H9 (cell line): Measurements from ENCODE around the gene PPP1R26. TPM values are rescaled to one million over a fixed set of nuclear protein-coding genes. Genes with fewer than 3 reads are reported as not detected.
A peak's percentile ranks its signal among the peaks of the same experiment; 100 is the strongest.

Experiments used
- DNase-seq: peaks from one replicate; pipeline ENCODE4 v3.0.0-alpha.2; 2017
- H2AFZ ChIP-seq: one replicate; pipeline ENCODE4 v1.6.1; 2013; ENCODE audit warnings: mild to moderate bottlenecking, low read length, control low read depth, moderate library complexity
- H2AK5ac ChIP-seq: 2 replicates; pipeline ENCODE4 v1.6.1; 2013; ENCODE audit warnings: low read length, control low read depth, mixed read lengths; ENCODE audit not compliant: insufficient read length
- H2BK120ac ChIP-seq: one replicate; pipeline ENCODE4 v1.6.1; 2013; ENCODE audit warnings: low read depth, mild to moderate bottlenecking, low read length, control low read depth, inconsistent platforms; ENCODE audit not compliant: poor library complexity, severe bottlenecking
- H2BK12ac ChIP-seq: 2 replicates; pipeline ENCODE4 v1.6.1; 2013; ENCODE audit warnings: low read length, control low read depth, mixed read lengths, low read depth; ENCODE audit not compliant: insufficient read length
- H2BK15ac ChIP-seq: 2 replicates; pipeline ENCODE4 v1.6.1; 2013; ENCODE audit warnings: low read depth, low read length, control low read depth
- H2BK20ac ChIP-seq: one replicate; pipeline ENCODE4 v1.6.1; 2013; ENCODE audit warnings: low read depth, mild to moderate bottlenecking, low read length, control low read depth, inconsistent platforms; ENCODE audit not compliant: poor library complexity, severe bottlenecking
- H2BK5ac ChIP-seq: 2 replicates; pipeline ENCODE4 v1.6.1; 2013; ENCODE audit warnings: low read length, control low read depth, mixed read lengths; ENCODE audit not compliant: insufficient read length
- H3K14ac ChIP-seq: 2 replicates; pipeline ENCODE4 v1.6.1; 2013; ENCODE audit warnings: low read length, control low read depth; ENCODE audit not compliant: insufficient read depth
- H3K18ac ChIP-seq: 2 replicates; pipeline ENCODE4 v1.6.1; 2013; ENCODE audit warnings: low read depth, mild to moderate bottlenecking, mixed read lengths, low read length, control low read depth; ENCODE audit not compliant: insufficient read length
- H3K23ac ChIP-seq: 2 replicates; pipeline ENCODE4 v1.6.1; 2013; ENCODE audit warnings: low read length, control low read depth, mixed read lengths, low read depth; ENCODE audit not compliant: insufficient read length
- H3K23me2 ChIP-seq: 2 replicates; pipeline ENCODE4 v1.6.1; 2013; ENCODE audit warnings: low read depth, mild to moderate bottlenecking, mixed read lengths, low read length, control low read depth; ENCODE audit not compliant: insufficient read length, poor library complexity, severe bottlenecking
- H3K27ac ChIP-seq: 2 replicates; pipeline ENCODE4 v1.5.1; 2013; ENCODE audit warnings: low read length, control low read depth, mixed read lengths, low read depth; ENCODE audit not compliant: insufficient read length
- H3K27me3 ChIP-seq: 2 replicates; pipeline ENCODE4 v1.6.1; 2013; ENCODE audit warnings: low read length, control low read depth, inconsistent platforms; ENCODE audit not compliant: insufficient read depth
- H3K4ac ChIP-seq: 2 replicates; pipeline ENCODE4 v1.6.1; 2013; ENCODE audit warnings: low read depth, mild to moderate bottlenecking, control low read depth, inconsistent platforms, low read length, moderate library complexity
- H3K4me1 ChIP-seq: 2 replicates; pipeline ENCODE4 v1.6.1; 2013; ENCODE audit warnings: low read length, control low read depth, inconsistent platforms; ENCODE audit not compliant: insufficient read depth
- H3K4me2 ChIP-seq: 2 replicates; pipeline ENCODE4 v1.6.1; 2013; ENCODE audit warnings: low read length, control low read depth, mixed read lengths; ENCODE audit not compliant: insufficient read length, insufficient read depth
- H3K56ac ChIP-seq: 2 replicates; pipeline ENCODE4 v1.6.1; 2013; ENCODE audit warnings: low read depth, mild to moderate bottlenecking, mixed read lengths, low read length, control low read depth; ENCODE audit not compliant: insufficient read length
- H3K79me1 ChIP-seq: 2 replicates; pipeline ENCODE4 v1.6.1; 2013; ENCODE audit warnings: low read depth, mild to moderate bottlenecking, moderate library complexity, low read length, control low read depth, inconsistent platforms; ENCODE audit not compliant: insufficient read depth, poor library complexity, severe bottlenecking
- H3K79me2 ChIP-seq: 2 replicates; pipeline ENCODE4 v1.6.1; 2013; ENCODE audit warnings: low read length, control low read depth, inconsistent platforms; ENCODE audit not compliant: insufficient read depth
- H3K9ac ChIP-seq: 2 replicates; pipeline ENCODE4 v1.6.1; 2013; ENCODE audit warnings: low read length, control low read depth, mixed read lengths; ENCODE audit not compliant: insufficient read length; ENCODE audit errors: extremely low read depth
- H3K9me3 ChIP-seq: one replicate; pipeline ENCODE4 v1.6.1; 2013; ENCODE audit warnings: low read depth, low read length, inconsistent platforms; ENCODE audit not compliant: control insufficient read depth
- H3T11ph ChIP-seq: one replicate; pipeline ENCODE4 v1.6.1; 2013; ENCODE audit warnings: mild to moderate bottlenecking, low read length, control low read depth, inconsistent platforms
- H4K20me1 ChIP-seq: one replicate; pipeline ENCODE4 v1.6.1; 2013; ENCODE audit not compliant: control insufficient read depth, insufficient read length, insufficient read depth
- H4K5ac ChIP-seq: 2 replicates; pipeline ENCODE4 v1.6.1; 2013; ENCODE audit warnings: low read depth, mild to moderate bottlenecking, mixed read lengths, low read length, control low read depth; ENCODE audit not compliant: insufficient read length
- H4K8ac ChIP-seq: replicated peaks from 2 replicates; pipeline ENCODE4 v1.6.1; 2013; ENCODE audit warnings: low read length, control low read depth, mixed read lengths, low read depth; ENCODE audit not compliant: insufficient read length
- H4K91ac ChIP-seq: 2 replicates; pipeline ENCODE4 v1.6.1; 2013; ENCODE audit warnings: low read depth, mild to moderate bottlenecking, moderate library complexity, mixed read lengths, low read length, control low read depth; ENCODE audit not compliant: insufficient read length
- H3K27ac Mint-ChIP-seq, 3 experiments: 2 replicates in 2 of 3; 3 replicates in 1 of 3; pipeline ENCODE4 v1.8.0; 2020 to 2021; ENCODE audit warnings: mixed read lengths in 3 of 3, mild to moderate bottlenecking in 1 of 3, moderate library complexity in 1 of 3
- H3K27me3 Mint-ChIP-seq: 2 replicates; pipeline ENCODE4 v1.8.0; 2021; ENCODE audit warnings: low read depth, mild to moderate bottlenecking, moderate library complexity, mixed read lengths
- H3K36me3 Mint-ChIP-seq, 3 experiments: 2 replicates in 2 of 3; 3 replicates in 1 of 3; pipeline ENCODE4 v1.8.0; 2020 to 2021; ENCODE audit warnings: low read depth in 3 of 3, mixed read lengths in 3 of 3; ENCODE audit not compliant: insufficient read depth in 1 of 3
- H3K4me1 Mint-ChIP-seq, 2 experiments: 2 replicates each; pipeline ENCODE4 v1.8.0; 2020; ENCODE audit warnings: mixed read lengths in 2 of 2
- H3K4me3 Mint-ChIP-seq, 2 experiments: 2 replicates in 1 of 2; 3 replicates in 1 of 2; pipeline ENCODE4 v1.8.0; 2020 to 2021; ENCODE audit warnings: mild to moderate bottlenecking in 2 of 2, mixed read lengths in 2 of 2, moderate library complexity in 1 of 2
- H3K9me3 Mint-ChIP-seq, 2 experiments: 2 replicates in 1 of 2; 3 replicates in 1 of 2; pipeline ENCODE4 v1.8.0; 2020; ENCODE audit warnings: mild to moderate bottlenecking in 2 of 2, mixed read lengths in 2 of 2, moderate library complexity in 1 of 2
- CTCF ChIP-seq: fragments of 200-600 bp; sonication (generic); conservative IDR thresholded peaks from 3 replicates; pipeline ENCODE4 v1.8.0; 2021; ENCODE audit warnings: antibody characterized with exemption, mild to moderate bottlenecking
- WGBS: extraction: QIAGEN DNeasy Blood & Tissue Kit; methylation state at CpG from one replicate; pipeline ENCODE4 v1.1.7; 2013; ENCODE audit warnings: missing lambda C conversion rate, low lambda C conversion rate, mixed read lengths; ENCODE audit not compliant: insufficient read length; ENCODE audit errors: extremely low coverage; 5-methylcytosine and 5-hydroxymethylcytosine counted together
- total RNA-seq: library from RNA; stranded (reverse); gene quantifications from 2 replicates; pipeline ENCODE4 v1.2.1, GENCODE V29; 2021

PPP1R26 gene
- total RNA-seq, 1 experiment from 2014 or later = 38.0 TPM

GRCh38 chr9:135508211-135508820 is 28.7 kb downstream of the PPP1R26 start:
- H3K27me3 ChIP-seq = no peaks in the 10 kb centered on the region
- no peak overlapping the region for H3K18ac ChIP-seq
- no peak overlapping the region for H2AK5ac ChIP-seq
- Mint-ChIP-seq H3K9me3 (no peaks in the 10 kb centered on the region; a peak in 1 of 5 replicates), H3K27me3 (no peaks in the 10 kb centered on the region), H3K4me3 (no peak overlapping the region), H3K36me3 (peaks cover 6 to 19% (median 18%) of the 10 kb centered on the region in 3 experiments; a peak in 6 of 7 replicates), H3K27ac (no peak overlapping the region; a peak in 2 of 7 replicates), H3K4me1 (peaks cover 5 to 11% of the 10 kb centered on the region in 2 experiments; a peak in 1 of 4 replicates)
- no peak overlapping the region for H3K23ac ChIP-seq
- H3K79me1 ChIP-seq = no peaks in the 10 kb centered on the region
- no peak overlapping the region for H3K27ac ChIP-seq
- H3K56ac ChIP-seq = no peak overlapping the region
- peak; percentile 23 for DNase-seq
- H4K8ac ChIP-seq = no peak overlapping the region
- H4K5ac ChIP-seq = no peak overlapping the region
- H3K4me2 ChIP-seq = no peak overlapping the region
- no peak overlapping the region for H3K4ac ChIP-seq
- 0 out of 2 replicates have a peak, but pooled peaks cover 2% of the 10 kb centered on the region for H3K4me1 ChIP-seq
- no peaks in the 10 kb centered on the region for H3K23me2 ChIP-seq
- no peak overlapping the region for H3K14ac ChIP-seq
- H2BK15ac ChIP-seq = no peak overlapping the region
- TF ChIP-seq CTCF = no peak
- no peak overlapping the region for H2BK20ac ChIP-seq
- no peak overlapping the region for H4K91ac ChIP-seq
- no peaks in the 10 kb centered on the region for H3K79me2 ChIP-seq
- no peak overlapping the region for H2AFZ ChIP-seq
- H3K9ac ChIP-seq = no peak overlapping the region
- no peaks in the 10 kb centered on the region for H4K20me1 ChIP-seq
- no CpG with 5 or more reads among the region's 9 CpGs for WGBS
- H3T11ph ChIP-seq = no peak overlapping the region
- no peaks in the 10 kb centered on the region for H3K9me3 ChIP-seq
- no peak overlapping the region for H2BK5ac ChIP-seq
- H2BK12ac ChIP-seq = no peak overlapping the region
- no peak overlapping the region for H2BK120ac ChIP-seq
